ENCODE results near the gene COQ8B. TPM values are rescaled to one million over a fixed set of nuclear protein-coding genes. Genes with fewer than 3 reads are reported as not detected.

The COQ8B gene
- total and polyA plus RNA-seq, 2 of the 4 experiments (the other 2 are of a cell fraction) = 14.9 to 23.2 TPM

DNA sequence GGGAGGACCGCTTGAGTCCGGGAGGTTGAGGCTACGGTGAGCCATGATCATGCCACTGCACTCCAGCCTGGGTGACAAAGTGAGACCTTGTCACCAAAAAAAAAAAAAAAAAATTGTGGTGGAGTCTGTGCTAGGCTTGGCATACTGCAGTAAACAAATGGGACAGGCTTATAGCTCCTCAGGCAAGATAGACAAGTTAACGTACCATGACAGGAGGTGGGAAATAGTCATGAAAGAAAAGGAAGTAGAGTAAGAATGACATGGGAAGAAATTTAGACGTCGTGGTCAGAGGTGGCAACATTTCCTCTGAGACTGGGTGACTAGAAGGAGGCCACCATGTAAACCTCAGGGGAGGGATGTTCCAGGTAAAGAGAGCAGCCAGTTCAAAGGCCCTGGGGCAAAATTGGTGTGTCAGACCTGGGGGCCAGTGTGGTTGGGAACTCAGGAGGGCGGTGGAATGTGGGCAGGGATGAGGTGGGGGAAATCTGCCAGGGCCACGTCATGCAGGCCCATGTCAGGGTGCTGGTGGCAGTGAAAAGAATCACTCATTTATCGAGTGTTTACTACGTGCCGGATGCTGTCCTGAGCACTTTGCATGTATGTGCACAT lies 39.9 kb upstream of the COQ8B start:
- Histone ChIP-seq H3K36me3 (ENCODE audit: control insufficient read depth, insufficient read depth, low read length) (peaks cover 56% of the 10 kb centered on the region), H2AFZ (replicated peaks; ENCODE audit: low read length, poor library complexity) (no peak overlapping the region), H3K9me3 (ENCODE audit: control insufficient read depth, insufficient read depth, low read length) (no peaks in the 10 kb centered on the region), H3K9ac (ENCODE audit: low read depth, low read length) (no peak overlapping the region), H3K23ac (ENCODE audit: low read depth, low read length) (no peak overlapping the region), H3K9me1 (ENCODE audit: insufficient read depth, low read length) (peaks cover 9% of the 10 kb centered on the region; the same call in 1 of the 2 replicates), H4K91ac (ENCODE audit: insufficient read depth, low read depth, low read length) (no peak overlapping the region), H2BK20ac (ENCODE audit: low read depth, low read length) (no peak overlapping the region), H4K5ac (ENCODE audit: low read depth, low read length) (no peak overlapping the region), H3K14ac (replicated peaks; ENCODE audit: low read depth, low read length) (no peak overlapping the region), H3K27me3 (ENCODE audit: control insufficient read depth, insufficient read depth, low read length) (no peaks in the 10 kb centered on the region), H3K4me3 (ENCODE audit: insufficient read depth, low read depth, low read length) (no peak overlapping the region), H3K18ac (ENCODE audit: low read depth, low read length) (no peak overlapping the region), H4K20me1 (ENCODE audit: insufficient read depth, low read length) (peaks cover 35% of the 10 kb centered on the region), H2AK5ac (ENCODE audit: low read depth, low read length) (no peak overlapping the region), H3K4me1 (ENCODE audit: control insufficient read depth, insufficient read depth, low read length) (peaks cover 2% of the 10 kb centered on the region; the same call in 1 of the 2 replicates), H3K4me2 (ENCODE audit: low read depth, low read length) (no peak overlapping the region), H2AK9ac (replicated peaks; ENCODE audit: low read depth, low read length, poor library complexity) (no peak overlapping the region), H3K4ac (ENCODE audit: low read depth, low read length) (no peak overlapping the region), H2BK120ac (ENCODE audit: low read depth, low read length) (no peak overlapping the region), H2BK15ac (ENCODE audit: low read depth, low read length) (no peak overlapping the region), H3K27ac (ENCODE audit: insufficient read depth, low read length) (no peak overlapping the region), H3K56ac (ENCODE audit: extremely low read depth, insufficient read depth, low read length) (no peak overlapping the region), H4K8ac (ENCODE audit: low read depth in 2 of 2, low read length in 2 of 2) (no peak overlapping the region), H3K79me1 (ENCODE audit: low read depth in 1 of 2, low read length in 2 of 2) (peaks cover 27 to 57% of the 10 kb centered on the region in 2 experiments), H2BK5ac (ENCODE audit: low read depth, low read length, poor library complexity, severe bottlenecking) (no peak overlapping the region)
- in situ Hi-C loops (cut with MboI; ENCODE audit: low sequenced_read_pairs) (no loop called here), intact Hi-C loops (cut with micrococcal nuclease) (no loop called here), dilution Hi-C loops (cut with HindIII; ENCODE audit: low sequenced_read_pairs, unreplicated experiment) (no loop called here)
- ATAC-seq (ENCODE audit: low read depth) (no peak), DNase-seq (no peak)
- WGBS, 2 experiments (ENCODE audit: extremely low coverage in 2 of 2, insufficient read length in 1 of 2) = 96% methylated on average over 3 of the region's 11 CpGs; no CpG with 5 or more reads in 1 of the 2 experiments
- TF ChIP-seq BHLHE40 (IDR thresholded peaks at IDR 0.05; ENCODE audit: low read depth, low read length) (no peak), CEBPB (IDR thresholded peaks at IDR 0.05; ENCODE audit: low read depth, low read length) (no peak), RFX5 (IDR thresholded peaks at IDR 0.05; ENCODE audit: low read depth, low read length) (no peak), CHD1 (IDR thresholded peaks at IDR 0.05; ENCODE audit: low read depth, low read length) (no peak), MAZ (IDR thresholded peaks at IDR 0.05; ENCODE audit: borderline replicate concordance, low read depth, low read length) (no peak), MXI1 (IDR thresholded peaks at IDR 0.05; ENCODE audit: borderline replicate concordance, low read depth, low read length) (no peak), RAD21 (IDR thresholded peaks at IDR 0.05; ENCODE audit: low read length) (no peak), MAFK (IDR thresholded peaks at IDR 0.05; ENCODE audit: low read depth, low read length) (no peak), RCOR1 (IDR thresholded peaks at IDR 0.05; ENCODE audit: insufficient replicate concordance, low read length) (no peak), SMC3 (IDR thresholded peaks at IDR 0.05; ENCODE audit: low read depth, low read length) (no peak), NFE2L2 (IDR thresholded peaks at IDR 0.05; ENCODE audit: low read depth, low read length) (no peak), POLR2A (IDR thresholded peaks at IDR 0.05; ENCODE audit: low read depth, low read length) (no peak), FOS (IDR thresholded peaks at IDR 0.05; ENCODE audit: low read depth, low read length) (no peak)
- TF ChIP-seq, protein P1, sequence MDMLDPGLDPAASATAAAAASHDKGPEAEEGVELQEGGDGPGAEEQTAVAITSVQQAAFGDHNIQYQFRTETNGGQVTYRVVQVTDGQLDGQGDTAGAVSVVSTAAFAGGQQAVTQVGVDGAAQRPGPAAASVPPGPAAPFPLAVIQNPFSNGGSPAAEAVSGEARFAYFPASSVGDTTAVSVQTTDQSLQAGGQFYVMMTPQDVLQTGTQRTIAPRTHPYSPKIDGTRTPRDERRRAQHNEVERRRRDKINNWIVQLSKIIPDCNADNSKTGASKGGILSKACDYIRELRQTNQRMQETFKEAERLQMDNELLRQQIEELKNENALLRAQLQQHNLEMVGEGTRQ (IDR thresholded peaks at IDR 0.05; ENCODE audit: low read depth, low read length) = no peak
- TF ChIP-seq, protein P2, sequence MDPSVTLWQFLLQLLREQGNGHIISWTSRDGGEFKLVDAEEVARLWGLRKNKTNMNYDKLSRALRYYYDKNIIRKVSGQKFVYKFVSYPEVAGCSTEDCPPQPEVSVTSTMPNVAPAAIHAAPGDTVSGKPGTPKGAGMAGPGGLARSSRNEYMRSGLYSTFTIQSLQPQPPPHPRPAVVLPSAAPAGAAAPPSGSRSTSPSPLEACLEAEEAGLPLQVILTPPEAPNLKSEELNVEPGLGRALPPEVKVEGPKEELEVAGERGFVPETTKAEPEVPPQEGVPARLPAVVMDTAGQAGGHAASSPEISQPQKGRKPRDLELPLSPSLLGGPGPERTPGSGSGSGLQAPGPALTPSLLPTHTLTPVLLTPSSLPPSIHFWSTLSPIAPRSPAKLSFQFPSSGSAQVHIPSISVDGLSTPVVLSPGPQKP (IDR thresholded peaks at IDR 0.05; ENCODE audit: borderline replicate concordance, low read depth, low read length) = no peak
- TF ChIP-seq, protein P3, sequence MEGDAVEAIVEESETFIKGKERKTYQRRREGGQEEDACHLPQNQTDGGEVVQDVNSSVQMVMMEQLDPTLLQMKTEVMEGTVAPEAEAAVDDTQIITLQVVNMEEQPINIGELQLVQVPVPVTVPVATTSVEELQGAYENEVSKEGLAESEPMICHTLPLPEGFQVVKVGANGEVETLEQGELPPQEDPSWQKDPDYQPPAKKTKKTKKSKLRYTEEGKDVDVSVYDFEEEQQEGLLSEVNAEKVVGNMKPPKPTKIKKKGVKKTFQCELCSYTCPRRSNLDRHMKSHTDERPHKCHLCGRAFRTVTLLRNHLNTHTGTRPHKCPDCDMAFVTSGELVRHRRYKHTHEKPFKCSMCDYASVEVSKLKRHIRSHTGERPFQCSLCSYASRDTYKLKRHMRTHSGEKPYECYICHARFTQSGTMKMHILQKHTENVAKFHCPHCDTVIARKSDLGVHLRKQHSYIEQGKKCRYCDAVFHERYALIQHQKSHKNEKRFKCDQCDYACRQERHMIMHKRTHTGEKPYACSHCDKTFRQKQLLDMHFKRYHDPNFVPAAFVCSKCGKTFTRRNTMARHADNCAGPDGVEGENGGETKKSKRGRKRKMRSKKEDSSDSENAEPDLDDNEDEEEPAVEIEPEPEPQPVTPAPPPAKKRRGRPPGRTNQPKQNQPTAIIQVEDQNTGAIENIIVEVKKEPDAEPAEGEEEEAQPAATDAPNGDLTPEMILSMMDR (conservative IDR thresholded peaks at IDR 0.05; ENCODE audit: low read depth, low read length) = no peak
- BruUV-seq (replicated peaks) = no TSS peak
- CTCF ChIA-PET = no interaction called here
- POLR2A ChIA-PET (ENCODE audit: unreplicated experiment) = no interaction called here

Measured in IMR-90 (cell line).